Amygdala (tissue), 56 donors: ENCODE results near the gene SPSB1.
"Not testable (repeated sequence)": the region's sequence is repeated elsewhere in the genome, so short reads cannot be mapped to it uniquely, and the experiment has no call there.

Source experiments
- DNase-seq, 56 donors: peaks; one replicate each; lab custom pipeline; 2025; lab: John Stamatoyannopoulos, UW

The SPSB1 gene

GRCh38 chr1:9380711-9381110, 88.0 kb downstream of the SPSB1 start:
- DNase-seq, result no peak

GRCh38 chr1:9382643-9383491, 90.2 kb downstream of the SPSB1 start:
- no peak for DNase-seq

- peak in 8 of 56 donors; percentile 4 to 23 (median 14) for DNase-seq
Observed at GRCh38 chr1:9384128-9384527, 91.4 kb downstream of the SPSB1 start.

GRCh38 chr1:9384751-9385245, 92.1 kb downstream of the SPSB1 start:
- peak in 39 of 56 donors; percentile 8 to 78 (median 40) for DNase-seq

- not testable (repeated sequence) for DNase-seq
Observed at GRCh38 chr1:9385392-9385791, 92.7 kb downstream of the SPSB1 start.

GRCh38 chr1:9385801-9386573, 93.3 kb downstream of the SPSB1 start:
- no peak for DNase-seq

GRCh38 chr1:9388335-9389180, 95.9 kb downstream of the SPSB1 start:
- DNase-seq, result peak; percentile 34 to 97 (median 85)

- DNase-seq, result no peak
Observed at GRCh38 chr1:9389968-9390367, 97.3 kb downstream of the SPSB1 start.

GRCh38 chr1:9391620-9392019, 98.9 kb downstream of the SPSB1 start:
- DNase-seq, result no peak

GRCh38 chr1:9394010-9394409, 101.3 kb downstream of the SPSB1 start:
- no peak for DNase-seq

GRCh38 chr1:9395018-9395417, 102.3 kb downstream of the SPSB1 start:
- DNase-seq, result no peak

GRCh38 chr1:9397047-9397446, 104.4 kb downstream of the SPSB1 start:
- no peak for DNase-seq

GRCh38 chr1:9397997-9398526, 105.4 kb downstream of the SPSB1 start:
- no peak for DNase-seq

GRCh38 chr1:9399510-9400424, 107.1 kb downstream of the SPSB1 start:
- peak in 30 of 56 donors; percentile 12 to 70 (median 40) for DNase-seq

- DNase-seq, result peak in 13 of 56 donors; percentile 13 to 50 (median 22)
Observed at GRCh38 chr1:9400425-9401079, 107.9 kb downstream of the SPSB1 start.

GRCh38 chr1:9401080-9401453, 108.4 kb downstream of the SPSB1 start:
- no peak for DNase-seq

GRCh38 chr1:9402256-9402616, 109.5 kb downstream of the SPSB1 start:
- DNase-seq, result no peak

GRCh38 chr1:9402717-9403225, 110.1 kb downstream of the SPSB1 start:
- no peak for DNase-seq
